ENCODE results near the gene BRDT.

- no peak for TF ChIP-seq POLR2A (IDR thresholded peaks at IDR 0.05)
- TF ChIP-seq CTCF (IDR thresholded peaks at IDR 0.05): no peak
Measured at GRCh38 chr1:92040971-92041370, 91.8 kb downstream of the BRDT start.
